A549 (cell line): ENCODE measurements around the gene PDK2. TPM values are rescaled to one million over a fixed set of nuclear protein-coding genes. Genes with fewer than 3 reads are reported as not detected.
A peak's percentile ranks its signal among the peaks of the same experiment; 100 is the strongest.

Experiments
- ATAC-seq, 2 experiments: fragments of 200-7000 bp in 1 of 2; fragments of >200 bp in 1 of 2; cut with Nextera tagmentation in 1 of 2; cut with Tn5 transposase in 1 of 2; 3 replicates each; pipeline versions ENCODE4 v1.8.0 to v1.9.1; 2018 to 2020; ENCODE audit warnings: mild to moderate bottlenecking in 1 of 2, moderate library complexity in 1 of 2
- CTCF ChIA-PET: fragments of 300-600 bp; sonication (Branson Sonifier 250); formaldehyde crosslinking; extraction: SDS; loops from one replicate; lab custom pipeline; 2021; ENCODE audit warnings: antibody characterized with exemption, inconsistent platforms; lab: Yijun Ruan, JAX
- POLR2A ChIA-PET: fragments of 350-600 bp; formaldehyde crosslinking; extraction: SDS; loops from one replicate; lab custom pipeline; 2021; ENCODE audit warnings: antibody characterized with exemption, inconsistent platforms; lab: Yijun Ruan, JAX
- DNase-seq, 2 experiments: peaks; one replicate each; pipeline versions ENCODE4 v3.0.0 to v3.0.0-alpha.2; 2011 to 2016; ENCODE audit warnings: low read depth in 1 of 2, low spot score in 1 of 2
- FAIRE-seq: peaks from 2 replicates; lab custom pipeline; 2011; peaks lifted over from hg19 to GRCh38; lab: Jason Lieb, UNC
- H3K27ac ChIP-seq, 2 experiments: fragments of >200 bp; sonication (Bioruptor Twin); formaldehyde crosslinking; 3 replicates each; pipeline ENCODE4 v1.5.1; 2016 to 2017
- H3K4me1 ChIP-seq: fragments of >200 bp; sonication (Bioruptor Twin); formaldehyde crosslinking; 3 replicates; pipeline ENCODE4 v1.6.1; 2016
- H3K4me2 ChIP-seq: fragments of >200 bp; sonication (Bioruptor Twin); formaldehyde crosslinking; 3 replicates; pipeline ENCODE4 v1.6.1; 2016
- H3K4me3 ChIP-seq: fragments of >200 bp; sonication (Bioruptor Twin); formaldehyde crosslinking; 3 replicates; pipeline ENCODE4 v1.5.1; 2016
- H3K9me3 ChIP-seq: fragments of >200 bp; sonication (Bioruptor Twin); formaldehyde crosslinking; 3 replicates; pipeline ENCODE4 v1.6.1; 2016
- CBX2 ChIP-seq: fragments of 200-600 bp; sonication (generic); IDR thresholded peaks from 2 replicates; pipeline ENCODE4 v1.6.1; 2016; ENCODE audit warnings: low read depth, mild to moderate bottlenecking, borderline replicate concordance
- CBX8 ChIP-seq: fragments of 200-600 bp; sonication (generic); IDR thresholded peaks from 2 replicates; pipeline ENCODE4 v1.6.1; 2016
- CHD2 ChIP-seq: fragments of 150-350 bp; IDR thresholded peaks from 2 replicates; pipeline ENCODE4 v1.6.1; 2014; ENCODE audit warnings: low read length; ENCODE audit not compliant: partially characterized antibody
- EHMT2 ChIP-seq: fragments of 200-600 bp; sonication (generic); IDR thresholded peaks from 2 replicates; pipeline ENCODE4 v1.6.1; 2016; ENCODE audit warnings: antibody characterized with exemption, low read depth, mild to moderate bottlenecking, moderate library complexity
- EP300 ChIP-seq, 2 experiments: fragments of >200 bp; sonication (Bioruptor Twin); formaldehyde crosslinking; IDR thresholded peaks; 2 replicates in 1 of 2; 3 replicates in 1 of 2; pipeline ENCODE4 v1.6.1; 2016 to 2017
- FOSB ChIP-seq: fragments of 250-450 bp; sonication (Bioruptor Pico); IDR thresholded peaks from 2 replicates; pipeline ENCODE4 v1.5.0; 2020; ENCODE audit warnings: mild to moderate bottlenecking, moderate library complexity
- FOSL2 ChIP-seq, 2 experiments: fragments of 450-650 bp in 1 of 2; fragments of >200 bp in 1 of 2; sonication (Bioruptor Twin) in 1 of 2; formaldehyde crosslinking; IDR thresholded peaks; 2 replicates each; pipeline versions ENCODE4 v1.5.0 to v1.6.1; 2016 to 2020; ENCODE audit warnings: mild to moderate bottlenecking in 1 of 2, moderate library complexity in 1 of 2
- HDAC2 ChIP-seq: fragments of 200-600 bp; sonication (generic); IDR thresholded peaks from 2 replicates; pipeline ENCODE4 v1.6.1; 2016
- HEYL ChIP-seq: fragments of 250-450 bp; sonication (Bioruptor Pico); IDR thresholded peaks from 2 replicates; pipeline ENCODE4 v1.8.0; 2021; ENCODE audit warnings: mild to moderate bottlenecking, moderate library complexity
- HMGXB4 ChIP-seq: fragments of 250-450 bp; sonication (Bioruptor Pico); IDR thresholded peaks from 2 replicates; pipeline ENCODE4 v1.5.0; 2021; ENCODE audit warnings: mild to moderate bottlenecking, moderate library complexity, borderline replicate concordance
- HOXB13 ChIP-seq: fragments of 250-450 bp; sonication (Bioruptor Pico); IDR thresholded peaks from 2 replicates; pipeline ENCODE4 v1.5.0; 2020; ENCODE audit warnings: low read depth, mild to moderate bottlenecking, moderate library complexity
- HOXB5 ChIP-seq: fragments of 250-450 bp; sonication (Bioruptor Pico); IDR thresholded peaks from 2 replicates; pipeline ENCODE4 v1.5.0; 2020; ENCODE audit warnings: mild to moderate bottlenecking, moderate library complexity
- MAFK ChIP-seq: fragments of 450-650 bp; IDR thresholded peaks from 2 replicates; pipeline ENCODE4 v1.6.1; 2014; ENCODE audit not compliant: partially characterized antibody
- MAZ ChIP-seq: fragments of 150-350 bp; IDR thresholded peaks from 2 replicates; pipeline ENCODE4 v1.6.1; 2014; ENCODE audit warnings: antibody characterized with exemption, low read depth, low read length, borderline replicate concordance
- MYC ChIP-seq: IDR thresholded peaks from 2 replicates; pipeline ENCODE4 v1.6.1; 2012; ENCODE audit warnings: mild to moderate bottlenecking, inconsistent platforms, low read length, improper control_type of control experiment, borderline replicate concordance
- NFE2L2 ChIP-seq: fragments of 150-350 bp; conservative IDR thresholded peaks from 2 replicates; pipeline ENCODE4 v1.6.1; 2014; ENCODE audit warnings: low read length
- NR3C1 ChIP-seq: fragments of >200 bp; sonication (Bioruptor Twin); formaldehyde crosslinking; IDR thresholded peaks from 3 replicates; pipeline ENCODE4 v1.6.1; 2017
- POLR2AphosphoS2 ChIP-seq: conservative IDR thresholded peaks from 2 replicates; pipeline ENCODE4 v1.6.1; 2012; ENCODE audit warnings: low read length, improper control_type of control experiment, inconsistent platforms
- REST ChIP-seq: fragments of 200-600 bp; sonication (generic); IDR thresholded peaks from 2 replicates; pipeline ENCODE4 v1.6.1; 2016; ENCODE audit warnings: antibody characterized with exemption, mild to moderate bottlenecking, moderate library complexity
- RFX5 ChIP-seq: fragments of 450-650 bp; IDR thresholded peaks from 2 replicates; pipeline ENCODE4 v1.7.1; 2014; ENCODE audit warnings: antibody characterized with exemption, mild to moderate bottlenecking, moderate library complexity
- RNF2 ChIP-seq: fragments of 200-600 bp; sonication (generic); IDR thresholded peaks from 2 replicates; pipeline ENCODE4 v1.6.1; 2016; ENCODE audit warnings: low read depth, mild to moderate bottlenecking, antibody characterized with exemption, moderate library complexity, borderline replicate concordance
- SREBF2 ChIP-seq: fragments of 450-650 bp; IDR thresholded peaks from 2 replicates; pipeline ENCODE4 v1.6.1; 2014; ENCODE audit warnings: mild to moderate bottlenecking, moderate library complexity
- ZFP36 ChIP-seq: fragments of 450-650 bp; IDR thresholded peaks from 2 replicates; pipeline ENCODE4 v1.6.1; 2014; ENCODE audit warnings: borderline replicate concordance; ENCODE audit not compliant: partially characterized antibody
- WGBS: methylation state at CpG from one replicate; pipeline ENCODE4 v1.1.6; 2017; ENCODE audit errors: missing lambda C conversion rate; 5-methylcytosine and 5-hydroxymethylcytosine counted together
- polyA plus RNA-seq, 4 experiments: library from polyadenylated mRNA; depleted of rRNA in 3 of 4; stranded (reverse); fragments of >200 nt; fragmentation: RNase III in 1 of 4; extraction: RNeasy Plus Mini Kit Qiagen cat#74134 plus additional on column Dnase treatment in 1 of 4; gene quantifications; 2 replicates in 3 of 4; 3 replicates in 1 of 4; pipeline ENCODE4 v1.2.3, GENCODE V29; 2011 to 2017
- TF ChIP-seq, protein P1 (sequence below): fragments of 250-450 bp; sonication (Bioruptor Pico); IDR thresholded peaks from 2 replicates; pipeline ENCODE4 v1.5.0; 2020; ENCODE audit warnings: low read depth, mild to moderate bottlenecking, moderate library complexity

Gene PDK2
- polyA plus RNA-seq, 2 of the 4 experiments (the other 2 are of a cell fraction), result 14.1 to 28.5 TPM

GRCh38 chr17:50063561-50064252 lies 31.4 kb upstream of the PDK2 start (continued):
- TF ChIP-seq FOSL2 (IDR thresholded peaks at IDR 0.05) (no peak), FOSL2 (CRISPR knock-in tag; IDR thresholded peaks at IDR 0.05) (0 out of 2 replicates have a peak, but pooled peaks have one; percentile 2), ZFP36 (no peak), HOXB13 (CRISPR knock-in tag) (no peak), POLR2AphosphoS2 (no peak; the same call in 1 of the 2 replicates), HOXB5 (no peak), REST (no peak), CBX8 (no peak), CBX2 (no peak), FOSB (CRISPR knock-in tag) (no peak), EHMT2 (no peak)
- TF ChIP-seq, protein P1, sequence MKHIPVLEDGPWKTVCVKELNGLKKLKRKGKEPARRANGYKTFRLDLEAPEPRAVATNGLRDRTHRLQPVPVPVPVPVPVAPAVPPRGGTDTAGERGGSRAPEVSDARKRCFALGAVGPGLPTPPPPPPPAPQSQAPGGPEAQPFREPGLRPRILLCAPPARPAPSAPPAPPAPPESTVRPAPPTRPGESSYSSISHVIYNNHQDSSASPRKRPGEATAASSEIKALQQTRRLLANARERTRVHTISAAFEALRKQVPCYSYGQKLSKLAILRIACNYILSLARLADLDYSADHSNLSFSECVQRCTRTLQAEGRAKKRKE (CRISPR knock-in tag), result 0 out of 2 replicates have a peak, but pooled peaks have one; percentile 21

DNA sequence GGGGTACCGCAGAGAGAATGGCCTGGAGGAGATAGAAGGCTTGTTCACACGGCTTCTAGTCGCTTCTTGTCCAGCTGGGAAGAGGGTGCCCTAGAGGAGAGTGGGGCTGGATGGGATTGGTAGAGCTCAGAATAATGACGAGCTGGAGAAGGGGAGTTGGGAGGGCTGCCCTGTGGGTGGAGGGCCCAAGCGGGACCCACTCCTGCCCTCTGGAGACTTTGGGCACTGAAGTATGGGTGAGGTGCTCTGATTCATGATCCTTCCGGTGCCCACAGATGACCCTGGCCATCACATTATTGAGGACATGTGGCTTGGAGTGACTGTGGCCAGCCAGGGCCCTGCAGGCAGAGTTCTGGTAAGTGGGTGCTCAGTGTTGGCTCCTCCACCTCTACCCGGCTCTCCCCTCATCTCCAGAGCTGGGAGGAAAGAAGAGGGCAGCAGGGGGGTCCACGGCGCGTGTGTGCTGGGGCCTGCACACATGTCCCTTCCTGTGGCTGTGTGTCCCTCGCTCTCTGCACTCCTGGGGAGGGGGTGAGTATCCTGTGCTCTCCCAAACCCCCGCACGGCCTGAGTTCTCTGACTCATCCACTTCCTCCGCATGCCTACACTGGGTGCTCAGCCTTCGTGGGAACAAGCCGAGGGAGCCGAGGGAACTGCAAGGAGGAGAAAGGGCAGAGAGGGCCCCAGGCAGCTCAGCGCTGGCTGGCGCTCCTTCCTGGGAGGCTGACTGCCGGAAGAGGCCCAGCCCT lies 30.7 kb upstream of the PDK2 start:
- DNase-seq, result peak; percentile 94
- ChIA-PET CTCF (interaction anchor here (0.6 to 22.1 kb wide), 16 partner anchors 9 to 184 kb away, joined by 3 to 473 read pairs (median 4); partner anchors contain the start of genes ITGA3 and PDK2), POLR2A (interaction anchor here (1.2 to 5.8 kb wide), 3 partner anchors 9 to 37 kb away, joined by 3 to 90 read pairs (median 11); partner anchors contain the start of gene ITGA3)
- Histone ChIP-seq H3K4me2 (peak overlapping the region; percentile 91), H3K27ac (peak overlapping the region; percentile 92 to 97), H3K4me3 (peak overlapping the region; percentile 10; the same call in 1 of the 3 replicates), H3K4me1 (peaks cover 79% of the 10 kb centered on the region), H3K9me3 (no peaks in the 10 kb centered on the region)
- 11% methylated on average over 20 of the region's 20 CpGs for WGBS
- peak; percentile 51 to 71 for ATAC-seq
- peak; percentile 96 for FAIRE-seq
- TF ChIP-seq REST, result no peak
- no peak for TF ChIP-seq EHMT2
- TF ChIP-seq ZFP36, result no peak
- no peak for TF ChIP-seq MAZ
- peak; percentile 49 for TF ChIP-seq MYC
- peak; percentile 86 for TF ChIP-seq FOSL2 (IDR thresholded peaks at IDR 0.05)
- TF ChIP-seq FOSL2 (CRISPR knock-in tag; IDR thresholded peaks at IDR 0.05), result peak; percentile 96
- peak; percentile 54 to 80; a peak in 3 of 5 replicates for TF ChIP-seq EP300 (IDR thresholded peaks at IDR 0.05)
- TF ChIP-seq HOXB5, result peak; percentile 85
- peak; percentile 92 for TF ChIP-seq HOXB13 (CRISPR knock-in tag)
- TF ChIP-seq CHD2, result no peak
- TF ChIP-seq NR3C1, result no peak
- TF ChIP-seq HEYL (CRISPR knock-in tag), result peak; percentile 69
- TF ChIP-seq FOSB (CRISPR knock-in tag), result peak; percentile 69; the same call in 1 of the 2 replicates
- no peak for TF ChIP-seq NFE2L2
- TF ChIP-seq MAFK, result no peak
- no peak for TF ChIP-seq RNF2
- no peak for TF ChIP-seq HMGXB4 (CRISPR knock-in tag)
- no peak for TF ChIP-seq HDAC2
- TF ChIP-seq CBX8, result no peak
- TF ChIP-seq SREBF2, result no peak
- no peak for TF ChIP-seq RFX5
